Sigmoid colon (tissue), 4 donors: ENCODE results near the gene ZNF12.

Source experiments
- CTCF ChIP-seq, 4 experiments: fragments of 450-650 bp in 3 of 4; fragments of 200-600 bp in 1 of 4; IDR thresholded peaks; one replicate each; pipeline ENCODE4 v1.5.1; 2016 to 2019; ENCODE audit warnings: antibody characterized with exemption in 4 of 4, mild to moderate bottlenecking in 3 of 4, moderate library complexity in 2 of 4
- EP300 ChIP-seq, 4 donors: sonication (generic); formaldehyde crosslinking; IDR thresholded peaks; one replicate each; pipeline ENCODE4 v1.6.1; 2017; ENCODE audit warnings: antibody characterized with exemption in 4 of 4
- POLR2A ChIP-seq, 2 donors: fragments of 450-650 bp; IDR thresholded peaks; one replicate each; pipeline ENCODE4 v1.6.1; 2016; ENCODE audit warnings: antibody characterized with exemption in 2 of 2, mild to moderate bottlenecking in 2 of 2, moderate library complexity in 2 of 2
- POLR2AphosphoS5 ChIP-seq, 4 donors: sonication (generic); formaldehyde crosslinking; IDR thresholded peaks; one replicate each; pipeline ENCODE4 v1.6.1; 2017; ENCODE audit warnings: antibody characterized with exemption in 4 of 4

GRCh38 chr7:6642861-6643640 is 63.7 kb downstream of the ZNF12 start:
- TF ChIP-seq POLR2A (IDR thresholded peaks at IDR 0.05) (no peak), CTCF (IDR thresholded peaks at IDR 0.05) (no peak), EP300 (IDR thresholded peaks at IDR 0.05) (no peak), POLR2AphosphoS5 (IDR thresholded peaks at IDR 0.05) (no peak)
